ENCODE measurements around the gene DNAL4. TPM values are rescaled to one million over a fixed set of nuclear protein-coding genes. Genes with fewer than 3 reads are reported as not detected.
A peak's percentile ranks its signal among the peaks of the same experiment; 100 is the strongest.

The DNAL4 gene
- total RNA-seq, 6 experiments from 2014 or later = 8.6 to 11.5 (median 9.8) TPM

- DNase-seq = no peak
- 0 out of 2 replicates have a peak, but pooled peaks cover 6% of the 10 kb centered on the region for H3K4me1 Mint-ChIP-seq (ENCODE audit: low read depth)
Observed at GRCh38 chr22:38772623-38772873, 21.4 kb downstream of the DNAL4 start.

GRCh38 chr22:38770257-38770949 is 23.5 kb downstream of the DNAL4 start:
- Mint-ChIP-seq H3K27ac (no peak overlapping the region), H3K27me3 (ENCODE audit: insufficient read depth) (peaks cover 1% of the 10 kb centered on the region; the same call in 1 of the 2 replicates), H3K4me1 (ENCODE audit: low read depth) (peaks cover 12% of the 10 kb centered on the region), H3K9me3 (no peaks in the 10 kb centered on the region), H3K36me3 (ENCODE audit: low read depth) (no peaks in the 10 kb centered on the region), H3K4me3 (no peak overlapping the region)
- DNase-seq = no peak
- no peak for TF ChIP-seq CTCF (IDR thresholded peaks at IDR 0.05)

More at GRCh38 chr22:38772623-38772873, 21.4 kb downstream of the DNAL4 start:
- Mint-ChIP-seq H3K9me3 (no peaks in the 10 kb centered on the region), H3K4me3 (no peak overlapping the region; the same call in 1 of the 2 replicates), H3K36me3 (ENCODE audit: low read depth) (no peaks in the 10 kb centered on the region), H3K27ac (no peak overlapping the region), H3K27me3 (ENCODE audit: insufficient read depth) (peaks cover 1% of the 10 kb centered on the region; the same call in 1 of the 2 replicates)
- TF ChIP-seq CTCF (IDR thresholded peaks at IDR 0.05) = no peak

GRCh38 chr22:38768036-38768435 is 25.9 kb downstream of the DNAL4 start:
- H3K4me3 Mint-ChIP-seq = no peak overlapping the region
- H3K27me3 Mint-ChIP-seq (ENCODE audit: insufficient read depth) = no peaks in the 10 kb centered on the region; the same call in 1 of the 2 replicates
- H3K9me3 Mint-ChIP-seq = no peaks in the 10 kb centered on the region
- peaks cover 27% of the 10 kb centered on the region for H3K4me1 Mint-ChIP-seq (ENCODE audit: low read depth)
- no peak for DNase-seq
- H3K36me3 Mint-ChIP-seq (ENCODE audit: low read depth) = no peaks in the 10 kb centered on the region
- TF ChIP-seq CTCF (IDR thresholded peaks at IDR 0.05) = no peak
- no peak overlapping the region for H3K27ac Mint-ChIP-seq

GRCh38 chr22:38767313-38767712 is 26.6 kb downstream of the DNAL4 start:
- H3K36me3 Mint-ChIP-seq (ENCODE audit: low read depth) = no peaks in the 10 kb centered on the region
- H3K4me1 Mint-ChIP-seq (ENCODE audit: low read depth) = peaks cover 23% of the 10 kb centered on the region
- TF ChIP-seq CTCF (IDR thresholded peaks at IDR 0.05) = no peak
- no peak overlapping the region for H3K4me3 Mint-ChIP-seq
- peaks cover 1% of the 10 kb centered on the region; the same call in 1 of the 2 replicates for H3K27me3 Mint-ChIP-seq (ENCODE audit: insufficient read depth)
- DNase-seq = no peak
- no peaks in the 10 kb centered on the region for H3K9me3 Mint-ChIP-seq
- H3K27ac Mint-ChIP-seq = no peak overlapping the region

- no peak overlapping the region for H3K4me3 Mint-ChIP-seq
- TF ChIP-seq CTCF (IDR thresholded peaks at IDR 0.05) = peak; percentile 85
- H3K27me3 Mint-ChIP-seq (ENCODE audit: insufficient read depth) = peaks cover 1% of the 10 kb centered on the region; the same call in 1 of the 2 replicates
- no peak overlapping the region for H3K27ac Mint-ChIP-seq
- DNase-seq = peak; percentile 78
- no peaks in the 10 kb centered on the region for H3K9me3 Mint-ChIP-seq
- H3K36me3 Mint-ChIP-seq (ENCODE audit: low read depth) = no peaks in the 10 kb centered on the region
- H3K4me1 Mint-ChIP-seq (ENCODE audit: low read depth) = peaks cover 22% of the 10 kb centered on the region
Observed at GRCh38 chr22:38766076-38766777, 27.7 kb downstream of the DNAL4 start.

All from HFFc6 (cell line).